MG63 (cell line): ENCODE measurements around the gene FBXO45. TPM values are rescaled to one million over a fixed set of nuclear protein-coding genes. Genes with fewer than 3 reads are reported as not detected.
"Not testable (repeated sequence)": the region's sequence is repeated elsewhere in the genome, so short reads cannot be mapped to it uniquely, and the experiment has no call there.

ENCODE experiments used
- DNase-seq: peaks from one replicate; pipeline ENCODE4 v3.0.0-alpha.2; 2020
- H3K27me3 ChIP-seq: fragments of 250-450 bp; sonication (Bioruptor Pico); 2 replicates; pipeline ENCODE4 v1.5.1; 2020; ENCODE audit warnings: mild to moderate bottlenecking, moderate library complexity
- H3K36me3 ChIP-seq: fragments of 250-450 bp; sonication (Bioruptor Pico); 2 replicates; pipeline ENCODE4 v1.5.1; 2020; ENCODE audit warnings: mild to moderate bottlenecking, moderate library complexity
- H3K4me3 ChIP-seq: fragments of 250-450 bp; sonication (Bioruptor Pico); 2 replicates; pipeline ENCODE4 v1.5.1; 2020; ENCODE audit warnings: mild to moderate bottlenecking, moderate library complexity
- H3K9me3 ChIP-seq: fragments of 250-450 bp; sonication (Bioruptor Pico); 2 replicates; pipeline ENCODE4 v1.5.1; 2020; ENCODE audit warnings: mild to moderate bottlenecking, moderate library complexity
- total RNA-seq: library from RNA; depleted of rRNA; stranded (reverse); fragments of >200 nt; shearing (Covaris generic); gene quantifications from 2 replicates; pipeline ENCODE4 v1.2.3, GENCODE V29; 2014; ENCODE audit warnings: low replicate concordance

FBXO45 gene
- total RNA-seq, 1 experiment from 2014 or later, result 19.1 TPM

DNA sequence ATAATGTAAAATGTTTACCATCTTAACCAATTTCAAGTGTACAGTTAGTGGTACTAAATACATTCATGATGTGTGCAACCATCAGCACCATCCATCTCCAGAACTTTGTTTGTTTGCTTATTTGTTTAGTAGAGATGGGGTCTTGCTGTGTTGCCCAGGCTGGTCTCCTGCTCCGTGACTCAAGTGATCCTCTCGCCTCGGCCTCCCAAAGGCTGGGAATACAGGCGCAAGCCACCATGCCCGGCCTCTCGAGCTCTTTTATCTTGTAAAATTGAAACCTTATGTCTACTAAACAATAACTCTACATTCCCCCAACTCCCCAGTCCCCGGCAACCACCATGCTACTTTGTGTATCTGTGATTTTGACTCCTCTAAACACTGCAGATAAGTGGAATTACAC, 31.9 kb downstream of the FBXO45 start:
- H3K4me3 ChIP-seq, result no peak overlapping the region
- no peak for DNase-seq
- H3K27me3 ChIP-seq, result peaks cover 19% of the 10 kb centered on the region
- H3K36me3 ChIP-seq, result no peaks in the 10 kb centered on the region
- H3K9me3 ChIP-seq, result no peaks in the 10 kb centered on the region

GRCh38 chr3:196602673-196603072, 34.2 kb downstream of the FBXO45 start:
- no peak for DNase-seq
- H3K27me3 ChIP-seq, result peaks cover 2% of the 10 kb centered on the region; the same call in 1 of the 2 replicates
- H3K36me3 ChIP-seq, result no peaks in the 10 kb centered on the region
- H3K9me3 ChIP-seq, result no peaks in the 10 kb centered on the region
- H3K4me3 ChIP-seq, result no peak overlapping the region

- no peaks in the 10 kb centered on the region for H3K36me3 ChIP-seq
- no peak overlapping the region for H3K4me3 ChIP-seq
- no peaks in the 10 kb centered on the region for H3K9me3 ChIP-seq
- no peak for DNase-seq
- H3K27me3 ChIP-seq, result no peaks in the 10 kb centered on the region
Observed at GRCh38 chr3:196603683-196604082, 35.2 kb downstream of the FBXO45 start.

DNA sequence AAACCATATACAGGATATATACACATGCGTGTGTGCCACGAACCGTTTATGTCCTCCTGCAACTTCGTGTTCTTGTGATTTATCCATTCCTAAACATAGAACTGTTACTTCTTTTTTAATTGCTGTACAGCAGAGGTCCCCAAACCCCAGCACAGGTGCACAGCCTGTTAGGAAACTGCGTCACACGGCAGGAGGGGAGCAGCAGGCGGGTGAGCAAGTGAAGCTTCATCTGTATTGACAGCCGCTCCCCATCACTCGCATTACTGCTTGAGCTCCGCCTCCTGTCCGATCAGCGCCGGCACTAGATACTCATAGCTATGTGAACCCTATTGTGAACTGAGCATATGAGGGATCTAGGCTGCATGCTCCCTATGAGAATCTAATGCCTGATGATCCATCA, 36.1 kb downstream of the FBXO45 start:
- no peaks in the 10 kb centered on the region for H3K9me3 ChIP-seq
- no peaks in the 10 kb centered on the region for H3K27me3 ChIP-seq
- no peaks in the 10 kb centered on the region for H3K36me3 ChIP-seq
- H3K4me3 ChIP-seq, result no peak overlapping the region
- no peak for DNase-seq

GRCh38 chr3:196608693-196609092, 40.2 kb downstream of the FBXO45 start:
- no peaks in the 10 kb centered on the region for H3K27me3 ChIP-seq
- H3K4me3 ChIP-seq, result no peak overlapping the region
- DNase-seq, result no peak
- no peaks in the 10 kb centered on the region for H3K36me3 ChIP-seq
- no peaks in the 10 kb centered on the region for H3K9me3 ChIP-seq

DNA sequence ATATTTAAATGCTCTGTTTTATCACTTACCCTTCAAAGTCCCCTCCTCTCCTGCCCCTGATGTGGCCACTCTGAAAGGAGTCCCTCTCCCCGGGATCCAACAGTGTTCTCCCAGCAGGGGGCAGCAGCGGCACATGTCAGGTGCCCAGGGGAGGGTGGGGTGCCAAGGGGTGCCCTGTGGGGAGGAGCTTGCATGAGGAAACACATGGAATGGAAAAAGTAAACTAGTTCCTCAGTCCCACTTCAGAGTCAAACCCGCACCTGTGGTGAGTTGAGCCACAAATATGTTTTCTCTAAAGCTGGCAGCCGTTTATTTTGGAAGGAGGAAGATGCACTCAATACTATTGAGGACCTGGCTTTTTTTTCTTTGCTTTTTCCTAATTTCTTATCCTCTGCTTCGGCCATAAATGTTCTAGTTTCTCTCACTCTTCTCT, 40.9 kb downstream of the FBXO45 start:
- H3K27me3 ChIP-seq, result no peaks in the 10 kb centered on the region
- no peak overlapping the region for H3K4me3 ChIP-seq
- peak; percentile 82 for DNase-seq
- no peaks in the 10 kb centered on the region for H3K9me3 ChIP-seq
- no peaks in the 10 kb centered on the region for H3K36me3 ChIP-seq

DNA sequence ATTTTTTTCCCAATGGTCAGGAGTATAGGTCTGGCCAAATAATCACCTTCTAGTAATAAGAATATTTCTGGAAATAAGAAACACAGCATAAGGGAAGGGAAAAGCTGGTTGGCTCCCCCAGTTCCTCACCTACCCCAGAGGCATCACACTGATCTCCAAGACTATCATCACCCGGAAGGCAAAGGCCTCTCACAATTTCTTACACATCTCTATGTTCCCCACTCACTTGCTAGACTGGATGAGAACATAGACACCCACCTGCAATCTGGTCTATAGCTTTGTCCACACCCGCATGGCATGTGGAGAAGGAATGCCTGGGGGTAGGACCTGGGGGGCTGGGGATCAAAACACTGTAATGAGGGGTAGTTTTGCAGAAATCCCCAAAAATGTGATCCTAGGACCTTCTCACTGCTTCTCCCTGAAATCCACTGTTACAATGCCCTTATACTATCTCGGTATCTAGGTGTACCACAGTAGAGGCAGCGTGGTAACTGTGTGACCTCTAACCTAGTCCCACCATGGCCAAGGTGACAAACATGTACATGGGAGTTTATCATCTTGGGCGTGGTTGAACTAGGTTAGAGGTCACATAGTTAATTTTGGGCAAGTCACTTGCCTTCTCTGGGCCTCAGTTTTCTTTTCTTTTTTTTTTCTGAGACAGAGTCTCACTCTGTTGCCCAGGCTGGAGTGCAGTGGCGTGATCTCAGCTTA, 41.5 kb downstream of the FBXO45 start:
- Histone ChIP-seq H3K4me3 (no peak overlapping the region), H3K27me3 (no peaks in the 10 kb centered on the region), H3K36me3 (no peaks in the 10 kb centered on the region), H3K9me3 (no peaks in the 10 kb centered on the region)
- DNase-seq, result no peak

DNA sequence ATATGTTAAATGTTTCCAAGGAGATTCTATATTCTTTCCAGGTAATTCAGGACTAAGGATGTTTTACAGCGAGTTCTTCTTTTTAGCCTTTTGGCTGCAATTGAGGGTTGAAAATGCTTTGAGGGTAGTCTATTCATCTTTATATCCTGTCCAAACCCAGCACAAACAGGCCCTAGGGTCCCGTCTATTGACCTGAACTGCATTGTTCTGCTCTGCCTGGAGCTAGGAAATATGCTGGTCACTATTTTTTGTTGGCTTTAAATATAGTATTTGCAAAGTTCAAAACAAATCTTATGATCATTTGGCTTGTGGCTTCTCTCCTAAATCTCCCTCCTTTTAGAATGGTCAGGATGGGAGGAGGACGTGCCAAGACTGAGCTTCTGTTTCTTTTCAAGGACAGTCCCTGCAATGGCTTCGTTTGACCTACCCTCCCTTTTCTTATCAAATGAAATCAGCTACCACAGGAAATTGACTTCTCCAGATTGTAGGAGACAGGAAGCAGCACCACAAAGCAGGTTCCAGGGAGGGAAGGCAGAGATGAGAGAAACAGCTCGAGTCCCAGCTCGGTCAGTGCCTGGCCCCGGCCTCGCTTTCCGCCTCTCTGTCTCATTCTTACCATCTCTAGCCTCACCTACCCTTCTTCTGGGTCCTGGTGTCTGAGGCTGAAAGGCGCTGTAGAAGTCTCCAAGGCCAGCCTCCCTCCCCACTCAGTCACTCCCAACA, 43.5 kb downstream of the FBXO45 start:
- no peaks in the 10 kb centered on the region for H3K36me3 ChIP-seq
- H3K27me3 ChIP-seq, result no peaks in the 10 kb centered on the region
- no peaks in the 10 kb centered on the region for H3K9me3 ChIP-seq
- H3K4me3 ChIP-seq, result no peak overlapping the region
- DNase-seq, result no peak

DNA sequence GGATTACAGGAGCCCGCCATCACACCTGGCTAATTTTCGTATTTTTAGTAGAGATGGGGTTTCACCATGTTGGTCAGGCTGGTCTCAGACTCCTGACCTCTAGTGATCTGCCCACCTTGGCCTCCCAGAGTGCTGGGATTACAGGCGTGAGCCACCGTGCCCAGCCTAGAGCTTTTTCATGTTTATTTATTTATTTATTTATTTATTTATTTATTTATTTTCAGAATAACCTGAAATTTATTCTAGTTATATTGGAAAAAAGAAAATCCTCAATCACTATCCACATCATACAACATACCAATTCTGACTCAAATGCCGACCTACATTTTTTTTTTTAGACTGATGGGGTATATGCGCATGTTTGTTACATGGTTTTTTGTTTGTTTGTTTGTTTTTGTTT, 46.8 kb downstream of the FBXO45 start:
- H3K36me3 ChIP-seq, H3K4me3 ChIP-seq, H3K27me3 ChIP-seq, H3K9me3 ChIP-seq, DNase-seq: not testable (repeated sequence)

DNA sequence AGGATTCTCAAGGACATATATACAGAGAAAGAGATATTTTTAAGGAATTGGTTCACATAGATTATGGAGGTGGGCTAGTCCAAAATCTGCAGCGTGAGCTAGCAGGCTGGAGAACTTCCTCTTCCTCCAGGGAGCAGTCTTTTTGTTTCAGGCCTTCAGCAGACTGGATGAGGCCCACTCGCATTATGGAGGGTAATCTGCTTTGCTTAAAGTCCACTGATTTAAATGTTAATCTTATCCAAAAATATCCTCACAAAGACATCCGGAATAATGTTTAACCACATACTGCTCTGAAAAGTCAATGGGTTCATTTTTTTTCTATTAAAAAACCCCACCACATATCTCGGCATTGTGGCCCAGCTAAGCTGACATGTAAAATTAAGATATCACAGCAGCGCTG, 48.8 kb downstream of the FBXO45 start:
- no peak for DNase-seq
- H3K36me3 ChIP-seq, result no peaks in the 10 kb centered on the region

DNA sequence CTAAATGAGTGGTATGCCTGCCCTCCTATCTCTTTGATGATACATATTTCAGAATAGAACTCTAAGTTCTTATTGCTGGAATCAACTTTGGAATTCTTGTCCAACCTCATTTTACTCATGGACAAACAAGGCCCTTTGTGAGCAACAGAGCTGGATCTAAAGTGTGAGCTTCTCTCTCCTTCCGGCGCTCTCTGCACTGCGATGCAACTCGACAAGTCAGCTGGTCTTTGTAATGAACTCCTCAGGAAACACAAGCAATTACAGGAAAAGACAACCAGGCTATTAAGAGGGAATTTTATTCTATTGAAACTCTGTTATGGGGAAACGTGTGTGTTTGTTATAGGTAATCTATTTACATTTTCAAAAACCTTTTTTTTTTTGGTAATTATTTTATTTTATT, 50.8 kb downstream of the FBXO45 start:
- Histone ChIP-seq H3K4me3 (no peak overlapping the region), H3K36me3 (no peaks in the 10 kb centered on the region), H3K27me3 (no peaks in the 10 kb centered on the region), H3K9me3 (no peaks in the 10 kb centered on the region)
- no peak for DNase-seq

More for the DNA sequence above, 48.8 kb downstream of the FBXO45 start:
- H3K27me3 ChIP-seq, result no peaks in the 10 kb centered on the region
- H3K9me3 ChIP-seq, result no peaks in the 10 kb centered on the region
- H3K4me3 ChIP-seq, result no peak overlapping the region

DNA sequence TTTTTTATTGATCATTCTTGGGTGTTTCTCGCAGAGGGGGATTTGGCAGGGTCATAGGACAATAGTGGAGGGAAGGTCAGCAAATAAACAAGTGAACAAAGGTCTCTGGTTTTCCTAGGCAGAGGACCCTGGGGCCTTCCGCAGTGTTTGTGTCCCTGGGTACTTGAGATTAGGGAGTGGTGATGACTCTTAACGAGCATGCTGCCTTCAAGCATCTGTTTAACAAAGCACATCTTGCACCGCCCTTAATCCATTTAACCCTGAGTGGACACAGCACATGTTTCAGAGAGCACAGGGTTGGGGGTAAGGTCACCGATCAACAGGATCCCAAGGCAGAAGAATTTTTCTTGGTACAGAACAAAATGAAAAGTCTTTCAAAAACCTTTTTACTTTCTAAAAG, 51.2 kb downstream of the FBXO45 start:
- H3K9me3 ChIP-seq, H3K36me3 ChIP-seq, H3K27me3 ChIP-seq, DNase-seq, H3K4me3 ChIP-seq: not testable (repeated sequence)

- DNase-seq, result no peak
- Histone ChIP-seq H3K4me3 (no peak overlapping the region), H3K9me3 (no peaks in the 10 kb centered on the region), H3K36me3 (no peaks in the 10 kb centered on the region), H3K27me3 (no peaks in the 10 kb centered on the region)
Observed at GRCh38 chr3:196620161-196620604, 51.7 kb downstream of the FBXO45 start.

DNA sequence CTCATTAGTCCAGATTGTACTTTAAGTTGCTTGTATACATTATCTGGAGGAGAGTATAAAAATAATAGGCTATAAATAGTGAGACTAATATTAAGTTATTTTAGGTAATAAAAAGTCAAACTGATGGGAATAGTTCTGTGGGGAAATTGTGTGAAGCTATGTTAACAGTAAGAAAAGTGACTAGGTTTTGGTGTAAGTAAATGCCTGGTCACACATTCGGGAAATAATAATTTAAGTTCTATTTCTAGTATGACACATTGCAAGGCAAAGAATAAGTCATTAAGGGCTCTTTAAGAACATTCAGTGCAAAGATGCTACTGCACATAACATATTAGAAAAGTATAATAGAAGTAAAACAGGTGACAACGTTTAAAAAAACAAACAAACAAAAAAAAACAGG, 52.2 kb downstream of the FBXO45 start:
- no peaks in the 10 kb centered on the region for H3K27me3 ChIP-seq
- DNase-seq, result no peak
- H3K9me3 ChIP-seq, result no peaks in the 10 kb centered on the region
- H3K4me3 ChIP-seq, result no peak overlapping the region
- no peaks in the 10 kb centered on the region for H3K36me3 ChIP-seq

- Histone ChIP-seq H3K36me3 (no peaks in the 10 kb centered on the region), H3K4me3 (no peak overlapping the region)
Observed at GRCh38 chr3:196621611-196622010, 53.2 kb downstream of the FBXO45 start.

DNA sequence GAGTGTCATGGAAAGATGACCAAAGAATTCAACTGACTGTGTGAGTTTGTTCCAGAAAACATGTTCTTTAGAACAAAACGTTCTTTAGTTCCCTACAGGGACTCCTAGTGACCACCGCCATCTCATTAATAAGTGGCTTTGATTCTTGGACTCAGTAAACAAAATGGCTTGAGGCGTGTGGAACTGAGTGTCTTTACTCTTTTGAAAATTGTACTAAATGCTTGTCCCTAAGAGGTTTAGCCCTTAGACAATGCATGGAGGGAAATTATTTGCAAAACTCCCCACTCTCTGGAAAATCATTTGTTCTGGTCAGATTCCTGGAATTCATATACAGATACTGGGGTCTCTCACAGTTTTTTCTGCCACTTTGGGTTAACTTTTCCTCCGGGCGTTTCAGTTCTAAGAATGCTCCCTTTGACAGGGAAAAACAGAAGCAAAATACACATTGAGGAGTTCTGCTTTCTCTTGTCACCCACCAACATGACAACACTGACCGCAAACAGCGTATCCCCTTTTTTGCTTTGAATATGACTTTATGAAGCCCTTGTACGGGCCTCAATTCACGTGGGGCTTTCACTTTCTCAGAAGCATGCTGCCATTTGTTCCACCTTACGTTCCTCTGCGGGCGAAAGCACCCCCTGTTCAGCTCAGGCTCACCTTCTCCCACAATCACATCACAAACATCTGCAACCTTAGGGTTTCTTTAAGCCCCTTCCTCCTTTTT, 55.8 kb downstream of the FBXO45 start:
- Histone ChIP-seq H3K27me3 (no peaks in the 10 kb centered on the region), H3K9me3 (no peaks in the 10 kb centered on the region), H3K36me3 (no peaks in the 10 kb centered on the region), H3K4me3 (no peak overlapping the region)
- no peak for DNase-seq

More at GRCh38 chr3:196621611-196622010, 53.2 kb downstream of the FBXO45 start:
- DNase-seq, result no peak
- Histone ChIP-seq H3K27me3 (no peaks in the 10 kb centered on the region), H3K9me3 (no peaks in the 10 kb centered on the region)

- Histone ChIP-seq H3K36me3 (no peaks in the 10 kb centered on the region), H3K9me3 (no peaks in the 10 kb centered on the region), H3K27me3 (no peaks in the 10 kb centered on the region), H3K4me3 (no peak overlapping the region)
- DNase-seq, result no peak
Observed at GRCh38 chr3:196624907-196625306, 56.4 kb downstream of the FBXO45 start.
